Heart left ventricle (tissue), 13 donors: Measurements from ENCODE around the gene COBL.

Source experiments
- POLR2A ChIP-seq, 2 donors: fragments of 450-650 bp; IDR thresholded peaks; one replicate each; pipeline ENCODE4 v1.6.1; 2017; ENCODE audit warnings: antibody characterized with exemption in 2 of 2, mild to moderate bottlenecking in 2 of 2, moderate library complexity in 2 of 2
- TF ChIP-seq, protein P1 (sequence below), 12 donors: fragments of 200-600 bp; sonication (generic) in 4 of 12; IDR thresholded peaks; one replicate each; pipeline versions ENCODE4 v1.5.0 to v1.8.0; 2018 to 2022; ENCODE audit warnings: antibody characterized with exemption in 12 of 12, mild to moderate bottlenecking in 5 of 12
- donor health status: ischemic (EF 13 %, LVEDD 7.1; RV severe dilation, severe dysfunction).
- donor health status: DM: no; HTN: yes; CAD: no.
- donor health status: DM: no; HTN: no; CAD: no.
- donor health status: ischemic (EF 25% LVEDD 6.9; RV normal size, moderate dysfunction).
- donor health status: ischemic (EF 25% LVEDD 5.7; RV mildly dilated, moderate dysfunction).
- donor health status: ischemic (EF 35%, LVEDD 5.7; RV mildly dilated, moderate dysfunction).
- donor health status: nonischemic (EF 11% LVEDD 7.7; RV severe dilation, severe dysfunction).
- donor health status: DM: yes; HTN: yes; CAD: no.
- donor health status: PGD.
- donor health status: ischemic (EF 29% LVEDD 5.4; RV normal size, mild dysfunction).
- donor health status: nonischemic (EF 23%, LVEDD 6.1; RV moderate dilation, normal function).

DNA sequence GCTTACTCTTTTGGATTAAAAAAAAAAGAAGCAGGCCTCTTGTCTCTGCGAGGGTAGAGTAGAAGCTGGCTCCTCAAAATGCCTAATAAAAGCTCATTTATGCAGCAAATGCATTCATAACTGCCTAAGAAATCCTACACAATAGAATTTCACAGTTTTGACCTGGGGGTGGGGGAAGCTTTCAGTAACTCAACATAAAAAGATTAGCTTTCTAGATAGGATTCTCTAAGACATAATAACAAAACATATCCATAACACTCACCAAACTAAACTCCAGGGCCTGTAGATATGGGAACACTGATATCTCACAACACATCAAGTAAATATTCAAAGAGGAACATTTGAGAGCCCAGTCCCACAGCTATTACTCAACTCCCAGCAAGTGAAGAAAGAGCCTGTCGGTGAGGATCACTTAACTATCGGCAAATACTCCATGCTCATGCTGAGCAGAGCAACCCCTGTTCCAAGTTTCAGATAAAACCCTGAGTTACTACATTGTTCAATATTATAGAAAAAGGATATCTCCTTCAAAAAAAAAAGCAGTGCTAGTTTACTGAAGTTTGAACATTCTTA is 88.1 kb downstream of the COBL start:
- TF ChIP-seq, protein P1, sequence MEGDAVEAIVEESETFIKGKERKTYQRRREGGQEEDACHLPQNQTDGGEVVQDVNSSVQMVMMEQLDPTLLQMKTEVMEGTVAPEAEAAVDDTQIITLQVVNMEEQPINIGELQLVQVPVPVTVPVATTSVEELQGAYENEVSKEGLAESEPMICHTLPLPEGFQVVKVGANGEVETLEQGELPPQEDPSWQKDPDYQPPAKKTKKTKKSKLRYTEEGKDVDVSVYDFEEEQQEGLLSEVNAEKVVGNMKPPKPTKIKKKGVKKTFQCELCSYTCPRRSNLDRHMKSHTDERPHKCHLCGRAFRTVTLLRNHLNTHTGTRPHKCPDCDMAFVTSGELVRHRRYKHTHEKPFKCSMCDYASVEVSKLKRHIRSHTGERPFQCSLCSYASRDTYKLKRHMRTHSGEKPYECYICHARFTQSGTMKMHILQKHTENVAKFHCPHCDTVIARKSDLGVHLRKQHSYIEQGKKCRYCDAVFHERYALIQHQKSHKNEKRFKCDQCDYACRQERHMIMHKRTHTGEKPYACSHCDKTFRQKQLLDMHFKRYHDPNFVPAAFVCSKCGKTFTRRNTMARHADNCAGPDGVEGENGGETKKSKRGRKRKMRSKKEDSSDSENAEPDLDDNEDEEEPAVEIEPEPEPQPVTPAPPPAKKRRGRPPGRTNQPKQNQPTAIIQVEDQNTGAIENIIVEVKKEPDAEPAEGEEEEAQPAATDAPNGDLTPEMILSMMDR (IDR thresholded peaks at IDR 0.05) = no peak
- TF ChIP-seq POLR2A (IDR thresholded peaks at IDR 0.05) = no peak
